PC-9 (cell line): ENCODE data around the gene CRYZL1. TPM values are rescaled to one million over a fixed set of nuclear protein-coding genes. Genes with fewer than 3 reads are reported as not detected.
"Not testable (repeated sequence)": the region's sequence is repeated elsewhere in the genome, so short reads cannot be mapped to it uniquely, and the experiment has no call there.

Experiments
- BruUV-seq: library from RNA; stranded (reverse); fragments of 400-500 nt; replicated peaks from 2 replicates; lab custom pipeline; 2021; lab: Mats Ljungman, UMichigan
- CTCF ChIA-PET: fragments of 300-600 bp; sonication (Branson Sonifier 250); formaldehyde crosslinking; loops from one replicate; lab custom pipeline; 2022; ENCODE audit warnings: antibody characterized with exemption; lab: Charles Lee
- POLR2A ChIA-PET: fragments of 300-600 bp; sonication (Branson Sonifier 250); formaldehyde crosslinking; loops from one replicate; lab custom pipeline; 2022; ENCODE audit warnings: antibody characterized with exemption; ENCODE audit not compliant: unreplicated experiment; lab: Charles Lee
- DNase-seq, 2 experiments: peaks; one replicate each; pipeline versions ENCODE4 v3.0.0 to v3.0.0-alpha.2; 2015 to 2022; ENCODE audit warnings: mixed read lengths in 1 of 2
- H2AFZ ChIP-seq: fragments of 200-600 bp; sonication (generic); 2 replicates; pipeline ENCODE4 v1.8.1; 2017; ENCODE audit warnings: antibody characterized with exemption
- H3F3A ChIP-seq: fragments of 200-600 bp; sonication (generic); 2 replicates; pipeline ENCODE4 v1.8.1; 2017; ENCODE audit warnings: antibody characterized with exemption, mild to moderate bottlenecking, low read depth; ENCODE audit not compliant: insufficient read depth
- H3K27ac ChIP-seq: fragments of 200-600 bp; sonication (generic); 2 replicates; pipeline ENCODE4 v1.6.1; 2016; ENCODE audit warnings: mixed run types
- H3K27me3 ChIP-seq: fragments of 200-600 bp; sonication (generic); 2 replicates; pipeline ENCODE4 v1.6.1; 2016; ENCODE audit warnings: low read depth, mixed run types; ENCODE audit not compliant: insufficient read depth
- H3K36me3 ChIP-seq: fragments of 200-600 bp; sonication (generic); 2 replicates; pipeline ENCODE4 v1.6.1; 2016; ENCODE audit warnings: low read depth, mixed run types
- H3K4me1 ChIP-seq: fragments of 200-600 bp; sonication (generic); replicated peaks from 2 replicates; pipeline ENCODE4 v1.6.1; 2016; ENCODE audit warnings: mixed run types; ENCODE audit not compliant: insufficient read depth
- H3K4me2 ChIP-seq: fragments of 200-600 bp; sonication (generic); 2 replicates; pipeline ENCODE4 v1.6.1; 2017; ENCODE audit warnings: mixed run types
- H3K4me3 ChIP-seq: fragments of 200-600 bp; sonication (generic); 2 replicates; pipeline ENCODE4 v1.6.1; 2016; ENCODE audit warnings: mixed run types
- H3K79me2 ChIP-seq: fragments of 200-600 bp; sonication (generic); 2 replicates; pipeline ENCODE4 v1.6.1; 2017; ENCODE audit warnings: low read depth, mixed run types
- H3K9me2 ChIP-seq: fragments of 200-600 bp; sonication (generic); 2 replicates; pipeline ENCODE4 v1.8.1; 2017; ENCODE audit warnings: mild to moderate bottlenecking; ENCODE audit not compliant: insufficient read depth
- H3K9me3 ChIP-seq: fragments of 200-600 bp; sonication (generic); 2 replicates; pipeline ENCODE4 v1.8.1; 2016; ENCODE audit warnings: low read depth; ENCODE audit not compliant: insufficient read depth
- H4K20me1 ChIP-seq: fragments of 200-600 bp; sonication (generic); 2 replicates; pipeline ENCODE4 v1.8.1; 2017; ENCODE audit not compliant: insufficient read depth
- CTCF ChIP-seq: fragments of 200-600 bp; sonication (generic); conservative IDR thresholded peaks from 2 replicates; pipeline ENCODE4 v1.6.1; 2017; ENCODE audit warnings: mixed run types, antibody characterized with exemption, mild to moderate bottlenecking, moderate library complexity
- EZH2 ChIP-seq: fragments of 200-600 bp; sonication (generic); IDR thresholded peaks from 2 replicates; pipeline ENCODE4 v1.8.0; 2017; ENCODE audit warnings: antibody characterized with exemption, low read depth
- intact Hi-C: fragments of 100-400 bp; cut with micrococcal nuclease; formaldehyde crosslinking; loops from one replicate; pipeline ENCODE4 v1.10.0; 2022; ENCODE audit not compliant: unreplicated experiment
- total RNA-seq: library from RNA; stranded (reverse); gene quantifications from 2 replicates; pipeline ENCODE4 v1.2.3, GENCODE V29; 2021

The CRYZL1 gene
- total RNA-seq, 1 experiment from 2014 or later = 22.4 TPM

GRCh38 chr21:33619726-33620125 is 21.8 kb downstream of the CRYZL1 start:
- BruUV-seq = no TSS peak
- intact Hi-C loops = no loop called here
- Histone ChIP-seq H3K9me2 (no peaks in the 10 kb centered on the region), H2AFZ (no peak overlapping the region), H3K4me3 (no peak overlapping the region), H3K79me2 (no peaks in the 10 kb centered on the region), H4K20me1 (no peaks in the 10 kb centered on the region), H3K4me2 (no peak overlapping the region), H3K27me3 (no peaks in the 10 kb centered on the region), H3K4me1 (no peaks in the 10 kb centered on the region), H3F3A (no peaks in the 10 kb centered on the region), H3K9me3 (no peaks in the 10 kb centered on the region), H3K36me3 (no peaks in the 10 kb centered on the region), H3K27ac (no peak overlapping the region)
- no peak for DNase-seq
- ChIA-PET POLR2A (no interaction called here), CTCF (interaction anchor here (0.6 to 0.7 kb wide), 2 partner anchors 46 to 466 kb away, joined by 3 to 9 read pairs; no protein-coding TSS in a partner anchor)
- no peak for TF ChIP-seq CTCF
- no peak for TF ChIP-seq EZH2

DNA sequence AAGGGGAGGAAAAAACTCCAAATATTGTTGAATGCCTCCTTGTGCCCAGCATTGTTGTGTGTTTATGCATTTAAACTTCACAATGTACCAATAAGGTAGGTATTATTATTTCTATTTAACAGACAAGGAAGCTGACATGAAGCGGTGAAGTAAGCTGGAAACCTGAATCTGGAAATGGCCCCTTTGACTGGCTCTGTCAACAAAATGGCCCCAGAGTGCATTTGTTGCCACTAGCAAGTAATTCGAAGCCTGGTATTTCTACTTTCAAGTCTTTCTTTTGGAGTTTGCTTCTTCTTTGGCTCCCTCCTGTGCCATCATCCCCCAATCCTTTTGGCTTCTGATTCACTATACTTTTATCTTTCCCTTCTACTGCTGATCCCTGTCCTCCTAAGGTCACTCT is 23.1 kb downstream of the CRYZL1 start:
- Histone ChIP-seq H3K27me3 (no peaks in the 10 kb centered on the region), H3K4me2 (no peak overlapping the region), H3K9me2 (no peaks in the 10 kb centered on the region), H3K4me1 (no peaks in the 10 kb centered on the region), H3K36me3 (no peaks in the 10 kb centered on the region), H3F3A (no peaks in the 10 kb centered on the region), H2AFZ (no peak overlapping the region), H3K27ac (no peak overlapping the region), H4K20me1 (no peaks in the 10 kb centered on the region), H3K9me3 (no peaks in the 10 kb centered on the region), H3K79me2 (no peaks in the 10 kb centered on the region), H3K4me3 (no peak overlapping the region)
- BruUV-seq = no TSS peak
- intact Hi-C loops = no loop called here
- ChIA-PET CTCF (no interaction called here), POLR2A (no interaction called here)
- DNase-seq = no peak
- TF ChIP-seq EZH2 (no peak), CTCF (no peak)

DNA sequence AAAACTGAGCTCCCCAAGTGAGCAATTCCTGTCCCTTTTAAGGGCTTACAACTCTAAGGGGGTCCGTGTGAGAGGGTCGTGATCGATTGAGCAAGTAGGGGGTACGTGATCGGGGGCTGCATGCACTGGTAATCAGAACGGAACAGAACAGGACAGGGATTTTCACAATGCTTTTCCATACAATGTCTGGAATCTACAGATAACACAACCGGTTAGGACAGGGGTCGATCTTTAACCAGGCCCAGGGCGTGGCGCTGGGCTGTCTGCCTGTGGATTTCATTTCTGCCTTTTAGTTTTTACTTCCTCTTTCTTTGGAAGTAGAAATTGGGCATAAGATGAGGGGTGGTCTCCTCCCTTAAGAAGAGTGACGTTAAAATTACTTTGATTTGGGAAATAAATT is 24.0 kb downstream of the CRYZL1 start:
- H3K36me3 ChIP-seq, H3F3A ChIP-seq, H4K20me1 ChIP-seq, POLR2A ChIA-PET, H3K9me2 ChIP-seq, H3K79me2 ChIP-seq, H3K4me1 ChIP-seq, BruUV-seq, H3K4me2 ChIP-seq, H2AFZ ChIP-seq, DNase-seq, H3K4me3 ChIP-seq, H3K9me3 ChIP-seq, intact Hi-C loops, H3K27me3 ChIP-seq, CTCF ChIA-PET, H3K27ac ChIP-seq: not testable (repeated sequence)

DNA sequence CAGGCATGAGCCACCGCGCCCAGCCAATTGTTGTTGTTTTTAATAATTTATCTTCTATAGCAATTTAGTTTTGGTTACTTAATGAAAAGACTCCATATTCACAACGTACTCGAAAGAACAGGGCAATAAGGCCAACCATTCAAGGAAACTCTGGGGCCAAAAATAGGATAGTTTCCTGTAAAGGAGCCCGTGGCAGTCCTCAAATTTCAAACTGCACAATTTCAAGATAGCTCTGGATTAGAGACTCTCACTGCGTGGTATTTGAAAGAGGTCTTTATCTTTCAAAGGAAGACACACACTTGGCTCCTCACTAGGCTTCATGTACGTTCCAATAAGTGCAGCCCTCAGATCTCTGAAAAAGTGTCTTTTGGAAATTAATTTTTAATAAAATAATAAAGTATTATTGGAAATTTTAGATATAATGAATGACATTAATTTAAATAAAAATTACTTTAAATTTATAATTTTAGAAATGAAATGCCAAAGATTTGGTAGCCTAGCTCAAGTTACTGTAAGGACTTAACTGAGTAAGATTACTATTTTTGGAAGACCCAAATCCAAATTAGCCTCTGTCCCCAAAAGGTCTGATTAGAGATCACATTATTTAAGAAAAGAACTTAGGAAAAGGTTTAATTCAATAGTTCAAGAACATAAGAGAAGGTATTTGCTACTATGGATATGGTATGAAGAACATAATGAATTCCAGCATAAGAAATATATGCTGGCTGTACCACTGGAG is 30.4 kb downstream of the CRYZL1 start:
- Histone ChIP-seq H3K9me2 (no peaks in the 10 kb centered on the region), H3K27me3 (no peaks in the 10 kb centered on the region), H3K4me1 (no peaks in the 10 kb centered on the region; the same call in 1 of the 2 replicates), H4K20me1 (no peaks in the 10 kb centered on the region), H3K4me3 (no peak overlapping the region), H3K4me2 (no peak overlapping the region), H3K79me2 (no peaks in the 10 kb centered on the region), H3K9me3 (no peaks in the 10 kb centered on the region), H3K27ac (no peak overlapping the region), H3K36me3 (no peaks in the 10 kb centered on the region), H3F3A (0 out of 2 replicates have a peak, but pooled peaks cover 5% of the 10 kb centered on the region), H2AFZ (no peak overlapping the region)
- ChIA-PET POLR2A (no interaction called here), CTCF (no interaction called here)
- DNase-seq = no peak
- no TSS peak for BruUV-seq
- intact Hi-C loops = no loop called here
- no peak for TF ChIP-seq EZH2
- TF ChIP-seq CTCF = no peak
